GF-D8 (cell line): ENCODE data around the gene ATPAF1.

Experiments
- DNase-seq: peaks from one replicate; lab custom pipeline; 2025; lab: John Stamatoyannopoulos, UW

ATPAF1 gene

DNA sequence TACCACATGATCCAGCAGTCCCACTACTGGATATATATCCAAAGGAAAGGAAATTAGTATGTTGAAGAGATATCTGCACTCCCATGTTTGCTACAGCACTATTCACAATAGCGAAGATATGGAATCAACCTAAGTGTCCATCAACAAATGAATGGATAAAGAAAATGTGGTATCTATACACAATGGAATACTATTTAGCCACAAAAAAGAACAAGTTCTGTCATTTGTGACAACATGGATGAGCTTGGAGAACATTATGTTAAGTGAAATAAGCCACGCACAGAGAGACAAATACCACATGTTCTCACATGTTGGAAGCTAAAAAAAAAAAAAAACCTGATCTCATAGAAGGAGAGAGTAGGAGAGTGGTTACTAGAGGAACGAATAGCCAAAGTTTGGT, 17.7 kb downstream of the ATPAF1 start:
- no peak for DNase-seq

DNA sequence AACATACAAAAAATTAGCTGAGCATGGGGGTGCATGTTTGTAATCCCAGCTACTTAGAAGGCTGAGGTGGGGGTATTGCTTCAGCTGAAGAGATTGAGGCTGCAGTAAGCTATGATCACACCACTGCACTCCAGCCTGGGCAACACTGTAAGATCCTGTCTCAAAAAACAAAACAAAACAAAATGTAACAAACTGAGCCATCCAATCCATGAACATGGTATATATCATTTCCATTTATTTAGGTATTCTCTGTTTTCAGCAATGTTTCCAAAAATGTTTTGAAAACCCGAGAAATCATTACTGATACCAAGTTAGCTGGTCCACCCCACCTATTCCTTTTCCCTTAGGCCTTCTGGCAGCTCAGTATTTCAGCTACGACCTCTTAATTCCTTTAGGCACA, 18.4 kb downstream of the ATPAF1 start:
- no peak for DNase-seq

DNA sequence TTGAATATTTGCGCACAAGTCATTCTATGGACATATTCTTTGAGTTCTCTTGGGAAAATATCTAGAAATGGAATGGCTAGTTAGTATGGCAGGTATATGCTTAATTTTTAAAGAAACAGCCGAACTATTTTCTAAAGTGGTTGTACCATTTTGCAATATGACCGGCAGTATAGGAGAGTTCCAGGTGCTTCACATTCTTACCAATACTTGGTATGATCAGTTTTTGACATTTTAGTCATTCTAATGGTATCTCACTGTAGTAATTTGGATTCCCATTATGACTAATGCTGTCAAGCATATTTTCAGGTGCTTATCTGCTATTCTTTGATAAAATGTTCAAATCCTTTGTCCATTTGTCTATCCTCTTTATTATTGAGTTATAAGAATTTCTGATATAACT, 20.6 kb downstream of the ATPAF1 start:
- DNase-seq, result no peak

DNA sequence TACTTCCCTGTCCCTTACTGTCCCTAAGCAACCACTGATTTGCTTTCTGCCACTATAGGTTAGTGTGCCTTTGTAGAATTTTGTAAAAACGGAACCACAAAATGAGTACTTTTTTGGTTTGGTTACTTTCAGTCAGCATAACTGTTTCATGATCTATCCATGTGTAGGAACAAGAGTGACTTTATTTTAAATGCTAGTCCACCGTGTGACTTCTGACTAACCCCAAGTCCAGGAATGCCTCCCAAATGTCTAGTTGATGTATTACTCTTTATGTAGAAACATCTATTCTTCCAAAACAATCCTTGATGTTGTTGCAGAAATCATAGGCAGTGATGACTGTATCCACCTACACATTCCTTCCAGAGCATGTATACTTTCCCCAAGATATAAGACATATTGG, 21.3 kb downstream of the ATPAF1 start:
- no peak for DNase-seq

DNA sequence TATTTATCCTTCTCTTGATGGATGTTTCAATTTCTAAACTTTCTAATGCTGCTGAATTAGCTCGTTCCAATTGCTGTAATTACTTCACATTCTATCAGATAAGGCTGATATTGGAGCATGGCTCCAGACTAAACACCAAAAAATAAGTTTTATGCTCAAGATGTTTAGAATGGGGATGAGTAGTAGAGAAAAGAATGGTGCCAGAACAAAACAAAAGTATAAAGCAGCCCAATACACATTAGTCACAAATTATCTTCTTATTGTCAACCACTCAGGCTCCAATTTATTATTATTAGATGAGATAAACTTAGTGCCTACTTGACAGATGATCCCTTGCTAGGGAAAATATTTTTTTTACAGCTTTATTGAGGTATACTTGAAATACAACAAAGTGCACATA, 21.8 kb downstream of the ATPAF1 start:
- no peak for DNase-seq

DNA sequence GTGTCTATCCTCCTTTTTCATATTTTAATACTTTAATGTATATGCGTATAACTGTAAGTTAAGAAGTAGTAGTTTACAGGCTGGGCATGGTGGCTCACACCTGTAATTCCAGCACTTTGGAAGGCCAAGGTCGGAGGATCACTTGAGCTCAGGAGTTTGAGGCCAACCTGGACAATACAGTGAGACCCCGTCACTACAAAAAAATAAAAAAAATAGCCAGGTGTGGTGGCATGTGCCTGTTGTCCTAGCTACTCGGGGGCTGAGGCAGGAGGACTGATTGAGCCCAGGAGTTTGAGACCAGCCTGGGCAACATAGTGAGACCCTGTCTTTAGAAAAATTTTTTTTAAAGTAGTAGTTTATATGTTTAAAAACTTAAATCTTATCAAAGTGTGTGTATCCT, 22.3 kb downstream of the ATPAF1 start:
- DNase-seq, result no peak

DNA sequence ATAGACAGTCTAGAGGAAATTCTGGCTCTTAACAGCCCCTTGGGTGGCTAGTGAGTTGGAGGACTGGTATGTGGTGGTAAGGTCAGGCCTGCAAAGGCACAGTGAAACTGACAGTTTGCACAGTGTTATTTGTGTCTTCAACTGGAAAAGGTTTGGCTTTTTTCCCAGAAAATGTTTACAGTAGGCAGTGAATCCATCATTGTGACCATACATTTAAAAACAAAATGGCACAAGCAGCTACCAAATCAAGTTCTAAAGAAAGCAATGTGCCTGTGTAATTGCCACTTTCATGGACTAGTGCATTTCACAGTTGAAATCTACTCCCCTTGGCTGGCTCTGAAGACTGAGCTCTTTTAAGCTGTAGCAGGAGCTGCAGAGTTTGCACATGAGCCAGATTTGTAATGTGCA, 24.8 kb downstream of the ATPAF1 start:
- DNase-seq, result no peak

DNA sequence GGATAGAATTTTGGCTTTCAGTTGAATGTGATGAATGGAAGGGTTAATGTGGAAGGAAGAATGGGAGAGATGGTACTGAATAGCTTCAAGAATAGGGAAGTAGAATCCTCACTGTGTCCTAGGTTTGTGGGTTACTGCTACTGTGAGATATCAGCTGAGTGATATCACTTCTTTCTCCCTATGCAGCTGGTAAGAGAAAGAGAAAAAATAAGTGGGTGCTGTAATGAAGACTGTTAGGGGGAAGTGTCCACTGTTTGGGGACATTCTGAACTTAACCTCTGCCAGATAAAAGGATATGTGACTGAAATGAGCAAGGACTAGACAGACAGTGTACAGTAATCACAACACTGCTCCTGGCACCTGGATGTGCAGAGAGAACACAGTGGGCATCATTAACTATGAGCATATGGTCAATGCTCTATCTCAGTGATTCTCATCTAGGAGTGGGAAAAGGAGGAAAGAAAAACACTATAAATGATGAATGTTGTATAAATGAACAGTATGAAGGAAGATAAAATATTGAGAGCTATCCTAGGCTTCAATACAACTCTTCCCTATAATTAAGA, 26.0 kb downstream of the ATPAF1 start:
- DNase-seq, result no peak

DNA sequence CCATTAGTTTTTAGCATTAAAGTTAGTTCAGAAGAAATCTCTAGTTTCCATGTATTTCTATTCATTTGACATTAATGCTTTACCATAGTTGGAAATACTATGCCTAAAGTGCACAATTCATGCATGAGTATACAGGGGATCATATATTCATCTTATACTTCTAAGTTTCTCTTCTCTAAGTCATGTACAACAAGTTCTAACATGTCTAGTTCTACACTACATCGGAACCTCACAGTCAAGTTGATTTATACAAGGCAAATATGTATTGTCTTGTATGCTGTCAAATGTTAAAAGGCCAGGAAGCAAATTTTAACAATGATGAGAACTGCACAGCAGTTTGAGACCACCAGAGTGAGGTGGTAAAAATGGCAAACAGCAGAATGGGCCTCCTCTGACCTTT, 28.6 kb downstream of the ATPAF1 start:
- no peak for DNase-seq

DNA sequence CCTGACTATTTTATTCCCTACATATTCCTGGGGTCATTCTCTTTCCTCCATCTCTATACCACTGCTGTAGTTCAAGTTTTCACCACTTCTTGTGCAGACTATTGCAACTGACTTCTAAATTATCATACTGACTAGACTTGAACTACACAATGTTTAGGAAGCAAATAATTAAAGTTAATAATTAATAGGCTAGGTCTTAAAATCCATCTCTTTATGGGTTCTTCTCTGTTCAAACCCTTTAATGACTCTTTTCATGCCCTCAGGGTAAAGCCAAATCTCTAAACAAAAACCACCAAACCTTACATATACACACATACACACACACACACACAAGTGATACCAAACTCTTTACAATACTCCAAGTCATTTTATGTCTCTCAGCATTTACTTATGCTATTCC, 29.2 kb downstream of the ATPAF1 start:
- no peak for DNase-seq

DNA sequence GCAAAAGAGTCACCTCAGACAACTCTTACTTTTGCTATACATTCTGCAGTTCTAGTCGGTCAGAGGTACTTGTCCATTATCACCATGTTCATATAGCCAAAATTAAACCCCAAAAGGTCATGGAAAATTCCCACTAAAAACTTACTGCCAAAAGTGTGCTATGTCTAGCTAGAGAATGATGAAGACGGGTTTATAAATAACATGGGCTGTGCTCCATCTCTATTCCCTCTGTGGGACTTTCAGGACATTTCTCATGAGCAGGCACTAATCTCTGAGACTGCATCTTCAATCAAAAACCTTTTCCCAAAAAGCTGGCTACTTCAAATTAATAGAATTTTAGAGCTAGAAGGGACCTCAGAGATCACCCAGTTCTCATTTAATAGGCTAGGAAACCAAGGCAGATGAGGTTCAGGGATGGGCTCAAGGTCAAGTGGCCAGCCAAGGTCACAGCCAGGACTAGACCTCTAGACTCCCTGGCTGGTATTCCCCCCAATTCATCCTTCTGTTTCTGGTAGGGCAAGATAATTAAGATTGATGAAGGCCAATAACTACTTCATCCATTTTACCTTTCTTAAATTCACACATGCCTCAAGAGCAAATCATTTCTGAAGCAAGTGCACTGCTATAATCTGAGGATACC, 30.6 kb downstream of the ATPAF1 start:
- DNase-seq, result no peak

DNA sequence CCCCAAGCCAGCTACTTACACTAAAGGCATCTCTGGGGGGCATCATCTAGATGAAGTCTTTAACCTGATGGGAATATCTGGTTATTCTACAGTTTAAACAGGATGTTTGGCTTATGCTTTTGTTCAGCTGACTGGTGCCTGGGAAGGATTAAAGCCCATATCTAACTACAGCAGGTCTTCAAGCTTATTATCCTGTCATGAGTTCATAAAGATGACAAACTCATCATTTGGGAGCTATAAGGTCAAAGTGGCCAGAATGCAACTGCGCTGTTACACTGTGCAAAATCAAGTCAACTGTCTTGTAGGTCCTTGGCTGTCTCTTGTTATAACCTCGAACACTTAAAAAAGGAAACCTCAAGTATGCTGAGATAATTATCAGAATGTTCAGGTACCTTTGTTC, 33.0 kb downstream of the ATPAF1 start:
- no peak for DNase-seq

DNA sequence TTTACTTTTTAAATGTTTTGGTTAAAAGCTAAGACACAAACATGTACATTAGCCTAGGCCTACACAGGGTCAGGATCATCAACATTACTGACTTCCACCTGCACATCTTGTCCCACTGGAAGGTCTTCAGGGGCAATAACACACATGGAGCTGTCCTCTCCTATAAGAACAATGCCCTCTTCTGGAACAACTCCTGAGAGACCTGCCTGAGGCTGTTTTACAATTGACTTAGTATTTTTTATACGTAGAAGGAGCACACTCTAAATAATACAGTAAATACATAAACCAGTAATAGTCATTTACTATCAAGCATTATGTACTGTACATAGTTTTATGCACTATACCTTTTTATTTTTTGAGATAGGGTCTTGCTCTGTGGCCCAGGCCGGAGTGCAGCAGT, 37.4 kb downstream of the ATPAF1 start:
- DNase-seq, result no peak

DNA sequence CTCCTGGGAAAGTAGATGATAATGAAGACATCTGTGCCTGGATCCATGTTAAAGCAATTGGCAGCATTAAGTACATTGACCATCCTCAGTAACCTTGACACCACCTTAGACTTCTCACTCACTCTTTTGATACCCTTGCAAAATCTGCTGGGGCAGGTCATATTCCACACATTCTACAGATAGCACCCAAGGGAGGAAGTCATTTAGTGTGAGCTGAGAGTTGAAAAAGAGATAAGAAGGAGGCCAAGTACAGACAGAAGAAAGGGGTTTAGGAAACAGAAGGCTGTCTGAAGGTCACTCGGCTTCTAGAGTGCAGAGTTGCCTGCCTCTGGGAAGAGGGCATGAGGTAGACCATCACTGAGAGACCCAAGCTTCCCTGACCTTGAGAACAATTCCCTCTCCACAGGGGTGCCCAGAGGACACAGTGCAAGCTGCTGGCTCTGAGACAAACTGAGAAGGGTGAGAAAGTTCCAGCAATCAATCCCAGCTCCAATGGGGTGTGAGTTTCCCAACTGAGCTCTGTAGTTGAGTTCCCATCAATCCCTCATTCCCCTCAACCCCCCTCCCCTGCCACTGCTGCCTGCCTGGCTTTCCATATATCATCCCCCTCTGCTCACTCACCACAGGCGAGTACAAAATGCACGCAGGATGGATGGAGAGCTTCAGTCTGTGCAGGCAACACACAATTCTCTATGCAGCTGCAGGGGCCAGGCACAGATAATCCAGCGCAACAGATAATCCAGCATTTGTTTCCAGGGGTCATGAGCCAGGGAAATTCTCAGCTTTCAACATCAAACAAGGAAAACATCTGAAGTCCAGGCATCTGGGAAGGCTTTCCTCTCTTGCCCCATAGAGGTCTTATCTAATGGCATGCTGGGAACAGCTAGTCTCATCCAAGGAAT, 44.2 kb downstream of the ATPAF1 start:
- DNase-seq, result no peak

DNA sequence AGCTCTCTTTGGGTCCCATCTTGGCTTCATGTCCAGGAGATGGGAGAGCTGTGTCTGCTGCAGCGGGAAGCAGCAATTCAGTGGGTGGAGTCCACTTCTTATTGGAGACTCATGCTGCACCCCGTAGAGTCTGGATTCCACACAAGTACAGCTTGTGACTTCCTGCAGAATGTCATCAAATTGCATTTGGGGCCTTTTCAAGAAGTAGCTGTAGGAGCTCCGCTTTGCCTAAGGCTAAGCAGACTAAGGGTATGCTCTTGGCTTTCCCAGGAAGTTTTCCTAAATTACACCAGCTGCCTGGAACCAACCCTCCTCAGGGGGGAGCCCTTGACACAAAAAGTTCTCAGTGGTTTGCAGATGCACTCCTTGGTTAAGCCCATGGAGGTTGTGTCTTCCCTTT, 45.8 kb downstream of the ATPAF1 start:
- DNase-seq, result no peak

DNA sequence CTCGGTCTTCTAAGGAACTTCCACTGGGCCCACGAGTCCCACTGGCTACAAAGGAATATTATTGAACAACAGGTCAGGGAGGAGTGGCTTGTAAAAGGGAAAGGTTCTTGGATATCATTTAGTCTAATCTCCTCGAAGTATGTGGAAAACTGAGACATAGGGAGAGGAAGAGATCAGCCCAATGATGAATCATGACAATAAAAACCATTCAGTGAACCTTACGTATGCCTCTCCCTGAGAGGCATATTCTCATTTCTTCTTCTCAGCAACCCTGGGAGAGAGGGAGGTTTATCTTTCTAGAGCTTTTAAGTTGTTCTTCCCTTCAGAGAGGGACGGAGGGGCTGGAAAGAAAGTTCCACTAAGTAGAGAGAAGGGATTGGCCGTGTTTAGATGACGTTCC, 46.2 kb downstream of the ATPAF1 start:
- no peak for DNase-seq

DNA sequence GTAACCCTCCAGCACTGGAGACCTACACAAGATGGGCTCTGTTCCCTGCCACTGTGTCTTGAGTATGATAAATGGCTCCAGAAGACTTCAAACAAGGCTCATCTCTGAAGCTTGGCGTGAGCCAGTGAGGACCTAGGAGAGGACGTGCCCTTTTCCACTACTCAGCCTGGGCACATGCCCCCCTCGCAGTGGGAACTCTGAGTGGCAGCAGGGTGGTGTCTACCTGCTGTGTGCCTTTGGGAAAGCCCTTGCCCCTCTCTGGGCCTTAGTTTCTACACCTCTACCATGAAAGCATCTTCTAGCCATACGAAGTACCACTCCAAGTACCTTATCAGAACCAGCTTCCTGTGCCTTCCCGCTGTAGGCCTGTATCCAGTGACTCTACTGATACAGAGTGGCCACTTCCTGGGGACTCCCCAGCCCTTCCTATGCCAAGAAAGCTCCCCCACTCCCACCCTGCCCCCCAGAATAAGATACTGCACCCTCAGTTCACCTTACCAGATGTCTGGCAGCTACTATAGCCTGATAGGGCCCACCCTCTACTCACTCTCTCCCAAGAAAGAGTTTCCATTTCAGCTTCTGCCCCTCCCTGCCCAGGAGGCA, 48.4 kb downstream of the ATPAF1 start:
- DNase-seq, result no peak

DNA sequence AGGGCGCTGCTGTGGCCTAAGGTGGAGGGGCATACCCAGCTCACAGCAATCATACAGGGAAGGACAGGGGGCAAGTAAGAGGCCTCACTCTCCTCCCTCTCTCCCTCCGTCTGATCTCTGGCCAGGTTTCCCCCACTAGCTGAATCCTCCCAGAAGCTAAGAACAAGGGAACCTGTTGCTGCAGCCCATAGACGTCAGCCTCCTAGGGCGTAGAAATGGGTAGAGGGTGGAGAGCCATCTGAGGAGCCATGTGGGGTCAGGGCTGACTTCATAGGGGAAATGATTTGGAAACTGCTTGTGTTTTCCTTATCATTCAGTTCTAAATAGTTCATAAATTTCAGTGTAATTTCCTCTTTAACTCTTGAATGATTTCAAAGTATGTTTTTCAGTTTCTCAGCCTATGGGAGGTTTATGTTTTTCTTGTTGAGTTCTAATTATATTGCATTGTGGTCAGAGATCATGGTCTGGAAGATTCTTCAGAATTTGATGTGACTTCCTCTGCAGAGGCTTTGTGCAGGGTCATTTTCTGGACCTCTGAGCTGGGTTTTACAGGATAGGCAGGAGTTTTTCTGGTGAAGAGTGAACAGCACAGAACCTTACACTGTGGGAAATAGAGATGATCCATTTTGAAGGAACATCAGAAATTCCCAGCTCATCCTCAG, 49.3 kb downstream of the ATPAF1 start:
- no peak for DNase-seq

DNA sequence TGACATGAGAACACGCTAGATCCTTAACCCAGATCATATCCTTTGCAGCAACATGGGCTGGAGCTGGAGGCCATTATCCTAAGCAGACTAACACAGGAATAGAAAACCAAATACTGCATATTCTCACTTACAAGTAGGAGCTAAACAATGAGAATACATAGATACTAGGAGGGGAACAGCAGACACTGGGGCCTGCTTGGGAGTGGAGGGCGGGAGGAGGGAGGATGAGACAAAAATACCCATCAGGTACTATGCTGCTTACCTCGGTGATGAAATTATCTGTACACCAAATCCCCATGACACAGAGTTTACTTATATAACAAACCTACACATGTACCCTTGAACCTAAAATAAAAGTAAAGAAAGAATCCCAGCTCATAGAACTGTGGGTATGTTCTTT, 50.3 kb downstream of the ATPAF1 start:
- no peak for DNase-seq

DNA sequence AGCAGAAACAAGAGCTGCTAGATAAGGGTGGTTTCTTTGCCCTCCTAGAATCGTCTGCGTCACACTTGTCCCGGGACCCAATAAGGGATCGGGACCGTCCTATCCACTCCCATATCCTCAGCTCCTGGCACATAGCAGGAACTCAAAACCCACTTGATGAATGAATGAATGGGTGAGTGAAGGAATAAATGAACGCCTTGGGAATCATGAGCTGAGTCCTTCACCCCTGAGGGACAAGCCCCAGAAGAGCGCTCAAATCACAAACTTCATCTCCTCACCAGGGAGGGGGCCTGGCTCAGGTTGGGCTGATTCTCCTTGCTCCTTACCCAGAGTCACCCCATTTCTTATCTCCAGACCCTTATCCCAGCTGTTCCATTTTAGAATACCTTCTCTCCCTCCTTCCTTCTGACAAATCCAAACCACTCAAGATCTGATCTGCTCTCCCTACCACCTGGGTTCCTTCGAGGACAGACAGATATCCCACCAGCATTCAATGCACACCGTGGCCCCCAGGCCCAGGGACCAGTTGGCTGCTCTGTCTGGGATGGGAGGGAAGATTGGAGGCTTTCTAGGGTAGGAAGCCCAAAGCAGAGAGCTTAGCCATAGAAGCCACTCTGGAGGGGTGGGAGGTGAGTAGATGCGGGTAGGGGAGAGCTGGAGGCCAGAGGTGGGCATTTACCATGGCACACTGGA, 50.9 kb downstream of the ATPAF1 start:
- DNase-seq, result no peak

DNA sequence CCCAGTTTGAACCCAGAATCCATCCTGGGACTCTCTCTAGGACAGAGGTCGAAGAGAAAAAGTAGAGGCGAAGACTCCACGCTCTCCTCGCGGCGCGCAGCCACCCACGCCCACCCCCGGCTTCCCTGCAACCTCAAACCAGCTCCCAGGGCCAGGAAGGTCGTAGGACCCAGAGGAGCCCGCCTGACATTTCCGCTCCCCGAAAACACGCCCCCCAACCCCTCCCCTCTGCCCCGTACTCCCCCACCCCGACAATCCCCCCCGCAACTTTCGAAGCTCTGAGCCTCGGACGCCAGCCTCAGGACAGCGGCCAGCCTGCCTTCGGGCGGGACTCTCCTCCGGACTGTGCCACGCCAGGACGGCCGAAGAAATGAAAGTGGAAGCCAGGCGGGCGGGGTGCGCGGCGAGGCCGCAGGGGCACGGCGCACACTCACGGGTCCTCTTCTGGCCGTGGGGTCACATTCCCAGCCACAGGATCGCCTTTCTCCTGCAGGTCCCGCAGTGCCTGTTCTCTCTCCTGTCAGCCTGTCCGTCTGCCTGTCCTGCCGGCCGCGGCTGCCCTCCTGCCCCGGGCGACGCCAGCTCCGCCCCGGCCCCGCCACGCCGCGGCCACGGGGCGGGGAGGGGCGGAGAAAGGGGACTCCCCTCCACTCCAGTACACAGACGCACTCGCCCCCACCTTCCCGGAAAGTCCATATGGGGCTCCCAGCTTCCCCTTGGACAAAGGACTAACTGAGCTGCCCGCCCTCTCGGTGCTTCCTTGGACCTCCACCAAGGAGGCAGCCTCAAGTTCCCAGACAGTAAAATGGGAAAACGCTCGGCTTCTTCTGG, 51.7 kb downstream of the ATPAF1 start, which contains the start of gene MOB3C:
Gene MOB3C, minus strand, starts transcription at position 535 of the 831 bp plus-strand sequence. CDS start 3,490 bp downstream, outside the sequence.
- DNase-seq, result no peak
